Fibroblast of skin of right quadriceps (primary cell): ENCODE data around the gene TBX15.

Experiments
- DNase-seq: peaks from one replicate; pipeline ENCODE4 v3.0.0-alpha.2; 2013

The TBX15 gene

DNA sequence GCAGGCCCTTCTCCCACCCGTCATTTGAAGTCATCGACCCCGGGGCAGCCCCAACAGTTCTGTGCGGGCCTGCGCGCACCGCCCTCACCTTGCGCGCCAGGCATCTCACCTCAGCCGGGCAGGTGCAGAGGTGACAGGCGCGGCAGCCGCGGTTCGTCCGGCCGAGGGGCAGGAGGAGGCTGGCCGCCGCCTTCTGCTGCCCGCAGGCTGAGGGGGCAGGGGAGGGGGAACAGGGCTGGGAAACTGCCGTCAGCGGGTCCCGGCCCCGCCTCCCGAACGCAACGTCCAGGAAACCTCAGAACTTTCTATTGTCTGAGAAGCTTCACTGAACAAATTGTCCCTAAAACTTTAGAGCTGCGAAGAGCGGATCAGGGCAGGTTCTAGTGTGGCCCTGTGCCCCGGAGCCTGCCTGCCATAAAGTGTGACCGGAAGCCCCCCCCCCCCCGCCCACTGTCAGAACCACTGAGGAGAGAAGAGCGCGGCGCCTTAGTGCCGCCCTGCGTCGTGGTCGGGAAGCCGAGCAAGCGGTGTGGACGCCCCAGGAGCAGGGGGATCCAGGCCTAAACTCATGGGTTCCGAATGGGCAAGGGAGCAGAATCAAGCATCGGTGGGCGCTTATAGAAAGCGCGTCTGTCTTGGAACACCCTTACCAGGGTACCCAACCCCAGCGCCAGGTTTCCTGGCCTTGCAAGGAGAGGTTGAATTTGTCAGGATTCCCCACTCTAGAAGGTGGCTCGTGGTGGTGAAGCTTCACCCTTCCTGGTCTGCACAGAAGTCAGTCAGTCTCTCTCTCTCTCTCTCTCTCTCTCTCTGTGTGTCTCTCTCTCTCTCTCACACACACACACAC lies 13.3 kb upstream of the TBX15 start:
- DNase-seq, result no peak

GRCh38 chr1:119000371-119001180 lies 12.4 kb upstream of the TBX15 start:
- peak; percentile 27 for DNase-seq

- DNase-seq, result no peak
Observed at GRCh38 chr1:118999348-119000071, 11.4 kb upstream of the TBX15 start.

GRCh38 chr1:118998171-118998570 lies 10.0 kb upstream of the TBX15 start:
- DNase-seq, result no peak

DNA sequence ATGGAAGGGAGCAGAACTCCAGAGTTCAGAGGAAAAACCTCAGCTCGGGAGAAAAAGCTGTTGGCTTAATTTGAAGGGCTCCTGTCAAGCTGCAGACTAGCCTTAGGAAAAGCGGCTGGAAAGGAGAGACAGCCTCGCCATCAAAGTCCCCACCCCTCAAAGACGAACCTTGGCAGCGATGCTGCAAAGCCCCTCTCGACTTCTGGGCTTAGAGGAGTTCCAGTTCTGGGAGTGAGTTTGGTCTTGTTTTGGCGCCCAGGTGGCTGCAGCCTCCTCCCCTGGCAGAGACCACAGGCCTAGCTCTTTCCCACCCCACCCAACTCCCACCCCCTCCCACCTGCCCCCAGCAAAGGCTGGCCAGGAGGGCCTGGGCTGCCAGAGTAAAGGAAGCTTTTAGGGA lies 9.1 kb upstream of the TBX15 start:
- DNase-seq, result no peak

DNA sequence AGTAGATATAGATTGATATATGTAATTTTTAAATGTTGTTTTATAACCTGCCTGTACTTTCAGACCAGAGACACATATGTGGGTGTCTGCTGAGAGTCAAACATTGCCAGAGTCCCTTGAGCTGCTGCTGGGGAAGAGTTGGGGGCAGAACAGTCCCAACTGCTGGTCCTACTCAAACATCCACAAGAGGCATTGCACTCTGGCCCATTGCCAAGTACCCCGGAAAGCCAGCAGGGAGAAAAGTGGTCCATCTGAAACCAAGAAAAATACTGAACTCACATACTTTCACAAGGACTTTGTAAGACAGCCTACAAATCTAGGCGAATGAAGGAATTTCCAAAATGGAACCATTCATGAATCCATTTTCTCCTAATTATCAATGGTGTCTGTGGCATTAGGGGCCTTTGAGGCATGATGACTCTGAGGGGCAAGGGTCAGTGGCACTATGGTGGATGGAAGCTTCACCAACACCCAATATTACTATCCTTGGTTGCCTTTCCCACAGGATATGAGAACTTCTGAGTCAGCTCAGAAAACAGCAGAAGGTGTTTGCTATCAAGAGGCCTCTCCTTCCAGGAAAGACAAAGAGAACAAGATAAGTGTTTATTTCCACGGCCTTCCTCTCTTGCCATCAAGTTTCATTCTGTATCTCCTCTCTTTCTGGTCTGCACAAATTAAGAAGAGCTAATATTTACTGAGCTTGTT lies 7.3 kb upstream of the TBX15 start:
- no peak for DNase-seq

- DNase-seq, result no peak
Observed at GRCh38 chr1:118993700-118994026, 5.5 kb upstream of the TBX15 start.

GRCh38 chr1:118992868-118993699 lies 4.9 kb upstream of the TBX15 start:
- no peak for DNase-seq

DNA sequence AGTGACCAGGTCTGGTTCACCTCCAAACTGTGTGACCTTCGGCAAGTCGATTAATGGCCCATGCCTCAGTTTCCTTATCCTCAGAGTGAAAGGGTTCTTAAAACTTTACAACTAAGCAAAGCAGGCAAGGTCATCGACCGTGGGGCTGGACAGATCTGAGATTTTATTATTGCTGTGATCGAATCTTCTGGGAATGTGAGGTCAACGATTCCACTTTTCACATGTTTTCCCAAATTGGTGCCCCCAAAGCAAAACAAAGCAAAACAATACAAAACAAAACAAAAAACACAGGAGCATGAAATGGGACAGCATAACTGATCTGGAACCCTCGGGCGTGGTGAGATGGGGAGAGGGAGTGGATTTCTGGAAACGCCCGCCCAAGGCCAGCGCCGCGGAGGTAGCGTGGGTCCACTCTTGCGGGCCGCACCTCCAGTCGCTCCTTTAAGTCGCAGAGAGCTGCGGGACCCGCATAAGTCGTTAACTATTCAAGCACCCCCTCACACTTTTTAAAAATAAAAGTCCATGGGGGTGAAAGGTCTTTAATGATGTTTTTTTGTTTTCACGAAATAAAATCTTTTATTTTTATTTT lies 4.2 kb upstream of the TBX15 start:
- DNase-seq, result no peak

GRCh38 chr1:118991448-118991847 lies 3.3 kb upstream of the TBX15 start:
- no peak for DNase-seq

GRCh38 chr1:118990513-118991152 lies 2.5 kb upstream of the TBX15 start:
- peak; percentile 80 for DNase-seq

- peak; percentile 87 for DNase-seq
Observed at GRCh38 chr1:118989878-118990378, 1.8 kb upstream of the TBX15 start.

DNA sequence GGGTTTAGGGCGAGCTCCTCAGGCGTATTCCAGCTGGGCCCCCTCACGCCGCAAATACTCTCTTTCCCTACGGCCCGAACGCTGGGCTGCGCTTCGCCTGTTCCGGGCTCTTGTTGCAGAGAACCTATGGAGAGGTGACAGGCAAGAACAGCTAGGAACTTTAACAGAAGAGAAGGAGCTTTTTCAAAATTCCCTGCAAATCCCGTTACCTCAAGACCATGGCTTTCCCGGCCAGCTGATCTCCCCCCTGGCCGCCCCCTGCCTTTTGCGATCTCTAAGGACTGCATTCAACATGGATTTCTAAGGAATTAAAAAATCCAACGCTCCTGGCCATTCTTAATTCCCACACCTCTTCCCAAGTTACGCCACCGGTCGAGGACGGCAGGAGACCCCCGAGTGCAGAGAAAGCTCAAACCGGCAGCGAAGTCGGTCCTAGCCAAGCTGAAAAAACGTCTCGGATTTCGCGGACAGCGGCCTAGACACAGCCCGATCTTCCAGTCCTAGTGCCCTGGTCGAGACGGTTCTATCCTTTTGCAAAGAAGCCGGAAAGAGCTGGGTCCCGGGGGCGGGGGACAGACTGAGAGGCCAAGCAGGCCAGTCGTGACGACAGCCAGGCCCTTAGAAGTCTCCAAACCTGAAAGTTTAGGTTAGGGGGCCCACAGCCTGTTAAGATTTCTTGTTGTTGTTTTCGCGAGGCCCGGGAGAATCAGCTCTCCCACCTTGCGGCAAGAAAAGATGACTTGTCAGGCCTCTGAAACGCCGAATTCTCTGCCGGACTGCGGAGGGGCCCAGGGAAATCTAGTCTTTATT lies 1.1 kb upstream of the TBX15 start:
- peak; percentile 54 for DNase-seq

GRCh38 chr1:118987468-118988185 lies 516 bp downstream of the TBX15 start:
- no peak for DNase-seq

- DNase-seq, result peak; percentile 57
Observed at GRCh38 chr1:118986555-118987467, 1.3 kb downstream of the TBX15 start.

DNA sequence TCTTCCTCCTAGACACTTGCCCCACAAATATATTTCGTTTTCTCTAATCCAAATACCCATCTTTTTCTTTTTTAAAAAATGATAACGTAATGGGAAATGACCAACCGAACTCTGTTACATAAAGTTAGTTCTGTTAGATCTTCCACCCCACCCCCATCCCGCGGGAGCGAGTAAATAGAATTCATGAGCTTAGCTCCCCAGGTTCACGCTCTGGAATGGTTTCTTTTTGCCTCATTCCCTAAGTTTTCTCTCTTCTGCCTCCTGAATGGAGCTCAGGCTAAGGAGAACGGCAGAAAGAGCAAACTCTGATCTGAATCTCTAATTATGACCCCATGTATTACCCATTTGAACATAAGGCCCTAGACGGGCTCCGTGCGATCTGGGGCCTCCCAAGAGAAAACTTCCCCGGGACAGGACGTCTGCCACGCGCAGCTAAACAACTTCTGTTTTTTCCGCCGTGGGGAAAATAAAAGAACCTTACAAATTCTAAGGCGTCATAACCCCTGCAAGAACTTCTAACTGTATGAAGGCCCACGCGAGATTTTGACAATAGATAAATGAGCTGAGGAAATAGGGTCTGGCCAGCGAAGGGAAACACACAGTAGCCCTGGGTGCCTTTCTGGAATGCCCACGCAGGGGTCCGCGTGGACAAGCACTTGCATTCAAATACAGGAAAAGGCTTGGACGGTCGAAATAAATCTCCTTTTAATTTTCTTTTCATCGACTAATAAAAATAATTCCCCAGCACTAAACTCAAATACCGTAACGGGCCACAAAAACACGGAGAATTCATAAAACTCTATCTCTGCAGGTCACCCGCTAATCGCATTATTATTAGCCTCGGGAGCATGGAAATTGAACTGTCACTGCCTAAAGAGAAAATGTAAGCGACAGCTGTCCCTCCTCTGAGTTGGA lies 2.2 kb downstream of the TBX15 start:
- peak; percentile 65 for DNase-seq
